ENCODE measurements around the gene RBM47.

DNA sequence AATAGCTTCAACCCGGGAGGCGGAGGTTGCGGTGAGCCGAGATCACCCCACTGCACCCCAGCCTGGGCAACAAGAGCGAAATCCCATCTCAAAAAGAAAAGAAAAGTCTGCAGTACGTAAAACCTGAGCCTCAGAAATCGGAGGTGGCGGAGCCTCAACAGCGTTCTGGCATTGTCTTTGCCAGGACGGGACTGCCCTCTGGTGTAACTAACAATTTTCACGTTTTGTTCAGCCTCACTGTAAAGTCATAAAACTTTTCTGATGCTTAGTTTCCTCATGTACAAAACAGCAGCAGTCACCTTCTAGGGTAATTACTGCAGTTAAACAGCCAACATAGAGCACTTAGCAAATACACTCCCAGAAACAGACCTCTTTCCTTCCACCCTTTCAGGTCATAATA, 121.7 kb downstream of the RBM47 start:
- TF ChIP-seq POLR2AphosphoS5 (IDR thresholded peaks at IDR 0.05) (no peak), POLR2A (IDR thresholded peaks at IDR 0.05) (no peak)
- TF ChIP-seq, protein P1, sequence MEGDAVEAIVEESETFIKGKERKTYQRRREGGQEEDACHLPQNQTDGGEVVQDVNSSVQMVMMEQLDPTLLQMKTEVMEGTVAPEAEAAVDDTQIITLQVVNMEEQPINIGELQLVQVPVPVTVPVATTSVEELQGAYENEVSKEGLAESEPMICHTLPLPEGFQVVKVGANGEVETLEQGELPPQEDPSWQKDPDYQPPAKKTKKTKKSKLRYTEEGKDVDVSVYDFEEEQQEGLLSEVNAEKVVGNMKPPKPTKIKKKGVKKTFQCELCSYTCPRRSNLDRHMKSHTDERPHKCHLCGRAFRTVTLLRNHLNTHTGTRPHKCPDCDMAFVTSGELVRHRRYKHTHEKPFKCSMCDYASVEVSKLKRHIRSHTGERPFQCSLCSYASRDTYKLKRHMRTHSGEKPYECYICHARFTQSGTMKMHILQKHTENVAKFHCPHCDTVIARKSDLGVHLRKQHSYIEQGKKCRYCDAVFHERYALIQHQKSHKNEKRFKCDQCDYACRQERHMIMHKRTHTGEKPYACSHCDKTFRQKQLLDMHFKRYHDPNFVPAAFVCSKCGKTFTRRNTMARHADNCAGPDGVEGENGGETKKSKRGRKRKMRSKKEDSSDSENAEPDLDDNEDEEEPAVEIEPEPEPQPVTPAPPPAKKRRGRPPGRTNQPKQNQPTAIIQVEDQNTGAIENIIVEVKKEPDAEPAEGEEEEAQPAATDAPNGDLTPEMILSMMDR (IDR thresholded peaks at IDR 0.05): no peak
